ENCODE data around the gene RSPH4A.

- TF ChIP-seq CTCF (IDR thresholded peaks at IDR 0.05): no peak
- TF ChIP-seq EP300 (IDR thresholded peaks at IDR 0.05): no peak
Measured at GRCh38 chr6:116577486-116577885, 38.8 kb upstream of the RSPH4A start.
